HepG2 (cell line): ENCODE measurements around the gene RBPMS2.

Experiments used
- BCL6 ChIP-seq: IDR thresholded peaks from 2 replicates; pipeline ENCODE4 v1.6.1; 2016; ENCODE audit warnings: missing genetic modification reagents, missing compliant biosample characterization
- BORCS8-MEF2B ChIP-seq: sonication (generic); formaldehyde crosslinking; IDR thresholded peaks from 2 replicates; pipeline ENCODE4 v1.8.0; 2022; ENCODE audit warnings: mild to moderate bottlenecking, missing genetic modification reagents
- CEBPB ChIP-seq: IDR thresholded peaks from 2 replicates; pipeline ENCODE4 v1.6.1; 2011; ENCODE audit warnings: low read depth, low read length, improper control_type of control experiment, borderline replicate concordance
- CTCF ChIP-seq: sonication (generic); formaldehyde crosslinking; IDR thresholded peaks from 2 replicates; pipeline ENCODE4 v1.5.0; 2020; ENCODE audit warnings: mild to moderate bottlenecking, missing genetic modification reagents, moderate library complexity
- EP300 ChIP-seq, 3 experiments: sonication (generic) in 1 of 3; formaldehyde crosslinking in 1 of 3; IDR thresholded peaks; 2 replicates each; pipeline versions ENCODE4 v1.5.1 to v1.6.1; 2011 to 2020; ENCODE audit warnings: low read depth in 2 of 3, low read length in 2 of 3, borderline replicate concordance in 1 of 3, improper control_type of control experiment in 1 of 3, mild to moderate bottlenecking in 1 of 3, missing genetic modification reagents in 1 of 3, moderate library complexity in 1 of 3
- NFYB ChIP-seq: sonication (generic); formaldehyde crosslinking; IDR thresholded peaks from 2 replicates; pipeline ENCODE4 v1.4.0; 2020; ENCODE audit warnings: missing genetic modification reagents
- PITX1 ChIP-seq: sonication (generic); formaldehyde crosslinking; IDR thresholded peaks from 2 replicates; pipeline ENCODE4 v1.5.1; 2020; ENCODE audit warnings: mild to moderate bottlenecking, missing genetic modification reagents
- ZBTB37 ChIP-seq: sonication (generic); formaldehyde crosslinking; IDR thresholded peaks from 2 replicates; pipeline ENCODE4 v1.4.0; 2020; ENCODE audit warnings: mild to moderate bottlenecking, missing genetic modification reagents
- ZSCAN5A ChIP-seq: sonication (generic); formaldehyde crosslinking; IDR thresholded peaks from 2 replicates; pipeline ENCODE4 v1.8.0; 2022; ENCODE audit warnings: mild to moderate bottlenecking, missing genetic modification reagents, borderline replicate concordance

- TF ChIP-seq CTCF (no peak), ZBTB37 (CRISPR knock-in tag) (no peak), CEBPB (no peak), NFYB (CRISPR knock-in tag) (no peak), BCL6 (no peak), EP300 (IDR thresholded peaks at IDR 0.05; ENCODE audit: low read depth in 2 of 2, low read length in 2 of 2) (no peak), EP300 (CRISPR knock-in tag; IDR thresholded peaks at IDR 0.05; ENCODE audit: borderline replicate concordance) (no peak), BORCS8-MEF2B (no peak), PITX1 (no peak), ZSCAN5A (no peak)
Observed at GRCh38 chr15:64803526-64803925, 28.1 kb upstream of the RBPMS2 start.
